Heart left ventricle (tissue), 13 donors: ENCODE measurements around the gene ZNF433.

Source experiments
- CTCF ChIP-seq, 12 donors: fragments of 200-600 bp; sonication (generic) in 4 of 12; IDR thresholded peaks; one replicate each; pipeline versions ENCODE4 v1.5.0 to v1.8.0; 2018 to 2022; ENCODE audit warnings: antibody characterized with exemption in 12 of 12, mild to moderate bottlenecking in 5 of 12
- POLR2A ChIP-seq, 2 donors: fragments of 450-650 bp; IDR thresholded peaks; one replicate each; pipeline ENCODE4 v1.6.1; 2017; ENCODE audit warnings: antibody characterized with exemption in 2 of 2, mild to moderate bottlenecking in 2 of 2, moderate library complexity in 2 of 2
- donor health status: ischemic (EF 13 %, LVEDD 7.1; RV severe dilation, severe dysfunction).
- donor health status: DM: no; HTN: yes; CAD: no.
- donor health status: DM: no; HTN: no; CAD: no.
- donor health status: ischemic (EF 25% LVEDD 6.9; RV normal size, moderate dysfunction).
- donor health status: ischemic (EF 25% LVEDD 5.7; RV mildly dilated, moderate dysfunction).
- donor health status: ischemic (EF 35%, LVEDD 5.7; RV mildly dilated, moderate dysfunction).
- donor health status: nonischemic (EF 11% LVEDD 7.7; RV severe dilation, severe dysfunction).
- donor health status: DM: yes; HTN: yes; CAD: no.
- donor health status: PGD.
- donor health status: ischemic (EF 29% LVEDD 5.4; RV normal size, mild dysfunction).
- donor health status: nonischemic (EF 23%, LVEDD 6.1; RV moderate dilation, normal function).

- no peak for TF ChIP-seq CTCF (IDR thresholded peaks at IDR 0.05)
- TF ChIP-seq POLR2A (IDR thresholded peaks at IDR 0.05): no peak
Measured at GRCh38 chr19:12043752-12044422, 8.4 kb upstream of the ZNF433 start.
